Measurements from ENCODE around the gene LCMT1.
"Not testable (repeated sequence)": the region's sequence is repeated elsewhere in the genome, so short reads cannot be mapped to it uniquely, and the experiment has no call there.

Gene LCMT1

GRCh38 chr16:25165284-25165683 is 53.7 kb downstream of the LCMT1 start:
- H3K36me3 ChIP-seq (ENCODE audit: control insufficient read depth, insufficient read depth, low read length) = peaks cover 3% of the 10 kb centered on the region
- TF ChIP-seq CTCF (IDR thresholded peaks at IDR 0.05; ENCODE audit: insufficient read depth, low read length, poor library complexity, severe bottlenecking) = no peak
- no peak overlapping the region for H3K4me3 ChIP-seq (replicated peaks; ENCODE audit: low read depth, low read length)
- no peak for DNase-seq (ENCODE audit: extremely low read depth, insufficient read length)
- no peaks in the 10 kb centered on the region for H3K27me3 ChIP-seq (replicated peaks; ENCODE audit: control insufficient read depth, insufficient read depth, low read length)

GRCh38 chr16:25167920-25168319 is 56.4 kb downstream of the LCMT1 start:
- not testable (repeated sequence) for DNase-seq (ENCODE audit: extremely low read depth, insufficient read length); H3K36me3 ChIP-seq (ENCODE audit: control insufficient read depth, insufficient read depth, low read length); H3K27me3 ChIP-seq (replicated peaks; ENCODE audit: control insufficient read depth, insufficient read depth, low read length); H3K4me3 ChIP-seq (replicated peaks; ENCODE audit: low read depth, low read length)

GRCh38 chr16:25171390-25171789 is 59.8 kb downstream of the LCMT1 start:
- no peaks in the 10 kb centered on the region for H3K27me3 ChIP-seq (replicated peaks; ENCODE audit: control insufficient read depth, insufficient read depth, low read length)
- H3K36me3 ChIP-seq (ENCODE audit: control insufficient read depth, insufficient read depth, low read length) = peaks cover 5% of the 10 kb centered on the region
- no peak for TF ChIP-seq CTCF (IDR thresholded peaks at IDR 0.05; ENCODE audit: insufficient read depth, low read length, poor library complexity, severe bottlenecking)
- H3K4me3 ChIP-seq (replicated peaks; ENCODE audit: low read depth, low read length) = no peak overlapping the region
- DNase-seq (ENCODE audit: extremely low read depth, insufficient read length) = no peak

- Histone ChIP-seq H3K36me3 (ENCODE audit: control insufficient read depth, insufficient read depth, low read length) (peaks cover 5% of the 10 kb centered on the region), H3K27me3 (replicated peaks; ENCODE audit: control insufficient read depth, insufficient read depth, low read length) (no peaks in the 10 kb centered on the region), H3K4me3 (replicated peaks; ENCODE audit: low read depth, low read length) (no peak overlapping the region)
- TF ChIP-seq CTCF (IDR thresholded peaks at IDR 0.05; ENCODE audit: insufficient read depth, low read length, poor library complexity, severe bottlenecking) = no peak
- DNase-seq (ENCODE audit: extremely low read depth, insufficient read length) = no peak
Observed at GRCh38 chr16:25172831-25173230, 61.3 kb downstream of the LCMT1 start.

- TF ChIP-seq CTCF (IDR thresholded peaks at IDR 0.05; ENCODE audit: insufficient read depth, low read length, poor library complexity, severe bottlenecking) = no peak
- Histone ChIP-seq H3K27me3 (replicated peaks; ENCODE audit: control insufficient read depth, insufficient read depth, low read length) (no peaks in the 10 kb centered on the region), H3K4me3 (replicated peaks; ENCODE audit: low read depth, low read length) (no peak overlapping the region), H3K36me3 (ENCODE audit: control insufficient read depth, insufficient read depth, low read length) (peaks cover 7% of the 10 kb centered on the region)
- DNase-seq (ENCODE audit: extremely low read depth, insufficient read length) = no peak
Observed at GRCh38 chr16:25174285-25174684, 62.7 kb downstream of the LCMT1 start.

- no peak for DNase-seq (ENCODE audit: extremely low read depth, insufficient read length)
- Histone ChIP-seq H3K4me3 (replicated peaks; ENCODE audit: low read depth, low read length) (no peak overlapping the region), H3K36me3 (ENCODE audit: control insufficient read depth, insufficient read depth, low read length) (peaks cover 4% of the 10 kb centered on the region), H3K27me3 (replicated peaks; ENCODE audit: control insufficient read depth, insufficient read depth, low read length) (no peaks in the 10 kb centered on the region)
- TF ChIP-seq CTCF (IDR thresholded peaks at IDR 0.05; ENCODE audit: insufficient read depth, low read length, poor library complexity, severe bottlenecking) = no peak
Observed at GRCh38 chr16:25176136-25176535, 64.6 kb downstream of the LCMT1 start.
